GM12873 (cell line): ENCODE data around the gene ASAP3.

Experiments
- CTCF ChIP-seq: IDR thresholded peaks from 2 replicates; pipeline ENCODE4 v1.5.1; 2012; ENCODE audit warnings: low read depth, mild to moderate bottlenecking, moderate library complexity, low read length, control low read depth; ENCODE audit not compliant: insufficient read depth; ENCODE audit errors: missing control alignments

ASAP3 gene

GRCh38 chr1:23394684-23395083 is 89.3 kb downstream of the ASAP3 start:
- no peak for TF ChIP-seq CTCF

DNA sequence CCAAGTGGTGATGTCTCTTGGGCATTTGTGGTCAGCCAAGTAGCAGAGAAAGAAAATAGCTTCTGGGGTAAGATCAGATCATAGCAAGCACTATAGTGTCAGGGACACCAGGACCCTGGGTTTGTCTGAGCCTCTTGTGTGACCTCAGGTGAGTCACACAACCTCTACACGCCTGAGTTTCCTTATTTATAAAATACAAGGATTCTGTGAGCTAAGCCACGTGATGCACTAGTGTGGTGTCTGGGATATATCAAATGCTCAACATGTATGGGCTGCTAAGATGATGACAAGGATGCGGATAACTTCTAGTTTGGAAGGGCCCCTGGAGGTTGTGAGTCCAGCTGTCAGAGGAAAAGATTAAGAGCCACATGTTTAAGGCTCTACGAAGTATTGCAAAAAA is 89.8 kb downstream of the ASAP3 start:
- no peak for TF ChIP-seq CTCF

GRCh38 chr1:23393706-23394105 is 90.3 kb downstream of the ASAP3 start:
- TF ChIP-seq CTCF = no peak

DNA sequence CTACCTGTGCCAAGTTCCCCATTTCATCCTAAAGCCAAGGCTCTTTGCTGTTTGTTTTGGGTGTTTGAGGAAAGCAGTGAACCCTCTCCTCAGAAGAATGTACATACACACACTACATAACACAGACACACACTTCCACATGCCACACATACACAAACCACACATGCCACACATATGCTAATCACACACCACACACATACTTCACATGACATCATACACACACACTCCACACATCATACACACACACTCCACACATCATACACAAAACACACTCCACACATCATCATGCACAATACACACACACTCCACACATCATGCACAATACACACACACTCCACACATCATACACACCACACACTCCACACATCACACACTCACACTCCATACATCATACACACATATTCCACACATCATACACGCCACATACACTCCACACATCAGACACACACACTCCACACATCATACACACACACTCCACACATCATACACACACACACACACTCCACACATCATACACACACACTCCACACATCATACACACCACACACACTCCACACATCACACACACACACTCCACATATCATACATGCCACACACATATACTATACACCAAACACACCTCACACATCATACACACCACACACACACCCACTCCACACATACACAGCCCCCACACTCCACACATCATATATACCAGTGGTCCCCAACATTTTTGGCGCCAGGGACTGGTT is 91.7 kb downstream of the ASAP3 start:
- TF ChIP-seq CTCF = no peak

DNA sequence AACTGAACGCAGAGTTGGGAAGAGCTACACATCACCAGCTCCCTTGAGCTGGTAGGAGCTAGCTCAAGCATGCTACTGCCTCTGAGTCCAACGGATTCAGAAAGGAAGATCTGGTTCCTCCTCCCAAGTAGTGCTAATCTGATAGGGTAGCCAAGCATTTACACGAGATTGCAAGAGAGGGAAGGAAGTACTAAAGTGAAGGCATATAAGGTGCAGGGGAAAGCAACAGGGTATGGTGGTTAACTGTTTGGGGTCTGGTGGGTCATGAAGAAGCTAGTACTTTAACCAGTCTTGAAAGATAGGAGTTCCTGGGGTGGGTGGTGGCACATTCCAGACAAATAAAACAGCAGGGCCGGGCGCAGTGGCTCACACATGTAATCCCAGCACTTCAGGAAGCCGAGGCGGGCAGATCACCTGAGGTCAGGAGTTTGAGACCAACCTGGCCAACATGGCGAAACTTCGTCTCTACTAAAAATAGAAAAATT is 94.1 kb downstream of the ASAP3 start:
- TF ChIP-seq CTCF = no peak

DNA sequence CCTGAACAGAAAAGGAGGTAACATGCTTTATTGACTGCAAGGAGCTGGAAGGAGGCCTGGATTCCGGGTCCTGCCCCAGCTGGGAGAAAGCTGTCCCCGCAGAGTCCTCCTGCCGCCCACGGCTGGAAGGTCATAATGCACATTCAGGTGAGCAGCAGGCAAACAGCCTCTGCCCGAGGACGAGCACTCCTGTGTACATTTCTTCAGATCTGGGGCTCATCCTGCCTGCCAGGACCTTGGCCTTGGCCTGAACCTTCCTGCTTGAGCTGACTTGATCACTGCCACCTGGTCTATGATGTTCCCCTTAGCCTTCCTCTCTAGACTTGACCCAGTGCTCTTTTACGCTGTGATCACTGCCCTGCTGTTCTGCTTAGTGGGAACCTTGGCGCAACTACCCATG is 96.5 kb downstream of the ASAP3 start:
- TF ChIP-seq CTCF = no peak

- no peak for TF ChIP-seq CTCF
Observed at GRCh38 chr1:23385119-23385621, 98.8 kb downstream of the ASAP3 start.
